ENCODE measurements around the gene ADGRG4.

Gene ADGRG4

DNA sequence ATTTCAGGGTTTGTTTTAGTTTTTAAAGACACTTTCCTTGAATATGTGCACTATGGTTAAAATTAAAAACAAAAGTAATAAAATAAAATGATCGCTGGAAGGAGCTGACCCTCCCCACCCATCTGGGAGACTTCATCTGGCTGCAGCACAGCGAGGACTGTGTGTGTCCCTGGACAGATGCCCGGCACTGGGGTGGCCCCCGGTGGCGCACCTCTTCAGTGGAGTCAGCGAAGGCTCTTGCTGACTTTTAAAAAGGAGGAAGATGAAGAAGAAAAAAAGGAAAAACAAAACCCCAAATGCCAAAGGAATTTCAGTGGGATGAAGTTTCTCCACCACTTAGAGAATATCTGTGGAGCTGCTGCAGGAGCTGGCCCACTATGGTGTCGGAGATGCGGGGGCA is 5.4 kb upstream of the ADGRG4 start:
- DNase-seq (ENCODE audit: low spot score) = no peak

DNA sequence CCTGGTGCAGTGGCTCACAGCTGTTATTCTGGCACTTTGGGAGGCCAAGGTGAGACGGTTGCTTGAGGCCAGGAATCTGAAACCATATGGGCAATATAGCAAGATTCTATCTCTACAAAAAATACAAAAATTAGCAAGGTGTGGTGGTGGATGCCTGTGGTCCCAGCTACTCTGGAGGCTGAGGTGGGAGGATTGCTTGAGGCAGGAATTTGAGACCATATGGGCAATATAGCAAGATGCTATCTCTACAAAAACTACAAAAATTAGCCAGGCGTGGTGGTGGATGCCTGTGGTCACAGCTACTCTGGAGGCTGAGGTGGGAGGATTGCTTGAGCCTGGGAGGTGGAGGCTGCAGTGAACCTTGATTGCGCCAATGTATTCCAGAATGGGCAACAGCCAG is 2.3 kb downstream of the ADGRG4 start:
- DNase-seq (ENCODE audit: low spot score) = no peak

- no peak for DNase-seq (ENCODE audit: low spot score)
Observed at GRCh38 chrX:136304493-136304892, 3.7 kb downstream of the ADGRG4 start.

DNA sequence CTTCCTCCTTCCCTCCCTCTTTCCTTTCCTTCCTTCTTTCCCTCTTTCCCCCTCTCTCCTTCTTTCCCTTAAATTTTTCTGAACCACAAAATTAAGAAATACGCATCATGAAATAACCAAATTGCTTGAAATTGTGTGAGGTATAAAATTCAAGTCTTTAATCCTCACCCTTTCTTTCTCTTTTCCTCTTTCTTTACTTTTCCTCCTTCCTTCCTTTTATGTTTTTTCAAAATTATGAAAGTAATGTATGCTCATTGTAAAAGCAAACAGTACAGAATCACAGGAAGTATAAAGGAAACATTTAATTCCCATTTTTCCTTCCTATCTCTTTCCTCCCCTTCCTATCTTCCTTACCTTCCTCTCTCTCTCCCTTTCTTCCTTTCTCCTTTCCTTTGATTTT is 5.4 kb downstream of the ADGRG4 start:
- DNase-seq (ENCODE audit: low spot score) = no peak

GRCh38 chrX:136307471-136307870 is 6.7 kb downstream of the ADGRG4 start:
- no peak for DNase-seq (ENCODE audit: low spot score)

DNA sequence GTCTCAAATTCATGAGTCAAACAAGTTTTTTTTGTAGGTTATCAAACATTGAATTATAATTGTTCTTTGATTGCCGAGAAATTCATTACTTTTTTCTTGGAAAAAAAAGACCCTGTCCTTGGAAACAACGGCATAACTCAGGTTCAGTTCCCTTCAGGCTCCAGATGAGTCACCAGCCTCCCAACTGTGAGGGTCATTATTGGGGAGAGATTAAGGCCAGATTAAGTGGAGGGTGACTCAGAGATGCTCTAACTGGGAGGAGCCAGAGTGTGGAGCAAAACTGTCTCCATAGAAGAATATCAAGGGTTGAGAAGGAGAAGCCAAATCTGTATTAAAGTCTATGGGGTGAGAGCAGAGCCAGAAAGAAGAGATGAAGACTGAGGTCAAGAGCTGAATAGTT is 9.6 kb downstream of the ADGRG4 start:
- DNase-seq (ENCODE audit: low spot score) = no peak

GRCh38 chrX:136318156-136318555 is 17.4 kb downstream of the ADGRG4 start:
- no peak for DNase-seq (ENCODE audit: low spot score)

DNA sequence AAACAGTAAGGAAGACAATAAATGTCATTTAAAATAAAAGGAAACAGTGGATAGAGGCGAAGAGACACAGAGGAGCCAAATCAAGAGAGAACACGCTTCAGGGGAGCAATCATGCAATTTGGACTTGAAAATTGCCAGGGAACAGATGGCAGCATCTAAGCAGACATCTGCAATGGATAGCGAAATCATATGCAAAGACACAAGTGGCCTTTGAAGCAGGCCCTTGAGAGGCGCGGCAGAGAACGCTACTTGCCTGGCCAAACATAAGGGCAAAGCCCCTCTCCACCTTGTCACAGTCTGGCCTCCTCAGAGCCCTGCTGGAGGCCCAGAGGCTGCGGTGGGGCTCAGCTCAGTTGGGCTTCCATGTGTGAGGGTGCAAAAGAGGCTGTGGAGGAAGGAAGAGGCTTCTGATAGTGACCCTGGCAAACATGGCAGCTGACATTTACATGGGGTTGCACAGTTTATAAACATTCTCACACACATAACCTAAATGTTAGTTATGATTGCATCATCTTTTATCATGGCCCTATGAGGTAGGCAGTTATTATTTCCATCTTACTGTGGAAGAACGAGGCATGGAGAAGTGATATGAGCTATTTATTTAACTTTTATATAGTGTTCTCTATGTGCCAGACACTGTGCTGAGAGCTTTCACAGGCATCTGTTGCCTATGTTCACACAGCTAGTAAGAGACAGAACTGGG is 18.3 kb downstream of the ADGRG4 start:
- peak; percentile 1 for DNase-seq (ENCODE audit: low spot score)

DNA sequence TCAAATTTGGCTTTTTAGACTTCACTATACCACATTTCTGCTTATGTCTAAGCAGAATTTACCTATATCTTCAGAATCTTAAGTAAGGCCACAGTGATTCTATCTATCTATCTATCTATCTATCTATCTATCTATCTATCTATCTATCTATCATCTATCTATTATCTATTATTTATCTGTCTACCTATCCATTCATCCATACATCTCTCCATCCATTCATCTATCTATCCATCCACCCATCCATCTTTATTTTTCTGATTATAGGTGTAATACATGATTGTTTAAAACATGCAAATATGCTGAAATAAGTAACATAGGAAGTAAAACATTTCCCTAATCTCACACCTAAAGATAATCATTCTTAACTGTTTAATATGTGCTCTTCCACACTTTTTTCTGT is 18.8 kb downstream of the ADGRG4 start:
- no peak for DNase-seq (ENCODE audit: low spot score)

GRCh38 chrX:136321532-136321931 is 20.8 kb downstream of the ADGRG4 start:
- DNase-seq (ENCODE audit: low spot score) = no peak

DNA sequence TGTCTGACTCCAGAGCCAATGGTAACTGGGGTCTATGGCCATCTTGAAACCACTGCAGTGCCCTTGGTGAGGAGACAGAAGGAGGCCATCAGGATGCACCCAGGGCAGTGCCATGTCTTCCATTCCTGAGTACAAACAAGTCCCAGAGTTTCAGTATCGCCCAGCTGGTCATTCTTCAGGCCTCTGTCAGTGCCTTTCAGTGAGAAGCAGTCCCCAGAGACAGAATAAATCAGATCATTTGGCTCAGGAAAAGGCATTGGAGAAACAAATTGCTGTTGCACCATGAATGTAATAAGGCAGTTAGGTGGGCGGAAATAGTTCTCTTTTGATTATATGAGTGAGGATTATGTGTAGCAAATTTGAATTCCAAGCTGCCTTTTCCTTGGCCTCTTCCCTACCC is 21.3 kb downstream of the ADGRG4 start:
- no peak for DNase-seq (ENCODE audit: low spot score)

DNA sequence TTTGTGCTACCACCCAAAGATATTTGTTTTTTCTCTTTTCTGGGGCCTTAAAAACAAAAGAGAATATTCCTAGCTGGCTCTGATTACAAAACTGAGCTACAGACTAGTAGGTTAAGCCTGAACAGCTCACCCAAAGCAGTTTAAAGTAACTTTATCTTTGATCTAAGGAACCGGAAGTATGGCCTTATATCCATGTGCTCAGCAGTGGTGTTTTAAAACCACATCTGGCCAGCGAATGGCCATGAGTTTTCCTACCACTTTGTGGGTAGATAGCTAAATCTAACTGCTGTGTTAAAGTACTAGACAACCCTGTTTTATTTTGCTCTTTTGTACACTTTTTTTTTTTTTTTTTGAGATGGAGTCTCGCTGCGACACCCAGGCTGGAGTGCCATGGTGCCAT is 24.6 kb downstream of the ADGRG4 start:
- DNase-seq (ENCODE audit: low spot score) = no peak

DNA sequence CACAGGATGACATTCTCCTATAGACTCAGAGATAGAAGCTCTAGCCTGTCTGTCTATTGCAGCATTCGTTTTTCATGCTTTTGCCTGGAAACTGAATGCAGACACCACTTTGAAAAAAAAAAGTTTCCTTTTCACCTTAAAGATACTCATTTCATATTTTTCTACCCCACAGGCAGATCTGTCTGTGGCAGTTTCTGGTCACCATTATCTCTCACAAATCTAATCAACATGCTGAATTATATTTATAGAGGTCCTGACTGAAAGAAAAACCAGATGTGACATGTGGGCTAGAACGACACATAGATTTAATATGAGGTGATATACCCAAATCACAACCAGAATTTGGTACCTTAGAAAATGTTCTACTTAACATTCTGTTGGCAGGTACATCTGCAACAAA is 28.2 kb downstream of the ADGRG4 start:
- DNase-seq (ENCODE audit: low spot score) = no peak

- DNase-seq (ENCODE audit: low spot score) = no peak
Observed at GRCh38 chrX:136336623-136337022, 35.9 kb downstream of the ADGRG4 start.

DNA sequence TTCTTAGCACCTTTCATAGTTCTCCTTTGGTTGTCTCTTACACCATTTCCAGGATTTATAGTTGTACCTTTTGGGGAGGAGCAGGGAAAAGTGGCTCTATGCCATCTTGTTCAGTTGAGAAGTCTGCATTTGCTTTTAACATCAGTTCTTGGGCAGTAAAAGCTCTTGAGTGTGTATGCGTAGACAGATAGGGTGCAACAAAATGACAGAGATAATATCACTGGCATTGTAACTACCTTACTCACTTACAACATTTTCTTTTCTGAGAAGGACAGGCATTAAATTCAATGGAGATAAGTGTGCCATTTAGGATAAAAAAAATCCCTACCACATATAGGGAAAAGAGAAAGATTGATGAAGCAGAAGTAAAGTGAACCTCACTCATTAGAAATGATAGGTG is 38.9 kb downstream of the ADGRG4 start:
- DNase-seq (ENCODE audit: low spot score) = no peak

- no peak for DNase-seq (ENCODE audit: low spot score)
Observed at GRCh38 chrX:136344320-136344719, 43.6 kb downstream of the ADGRG4 start.

GRCh38 chrX:136346506-136346905 is 45.7 kb downstream of the ADGRG4 start:
- no peak for DNase-seq (ENCODE audit: low spot score)

GRCh38 chrX:136347706-136348105 is 46.9 kb downstream of the ADGRG4 start:
- no peak for DNase-seq (ENCODE audit: low spot score)

DNA sequence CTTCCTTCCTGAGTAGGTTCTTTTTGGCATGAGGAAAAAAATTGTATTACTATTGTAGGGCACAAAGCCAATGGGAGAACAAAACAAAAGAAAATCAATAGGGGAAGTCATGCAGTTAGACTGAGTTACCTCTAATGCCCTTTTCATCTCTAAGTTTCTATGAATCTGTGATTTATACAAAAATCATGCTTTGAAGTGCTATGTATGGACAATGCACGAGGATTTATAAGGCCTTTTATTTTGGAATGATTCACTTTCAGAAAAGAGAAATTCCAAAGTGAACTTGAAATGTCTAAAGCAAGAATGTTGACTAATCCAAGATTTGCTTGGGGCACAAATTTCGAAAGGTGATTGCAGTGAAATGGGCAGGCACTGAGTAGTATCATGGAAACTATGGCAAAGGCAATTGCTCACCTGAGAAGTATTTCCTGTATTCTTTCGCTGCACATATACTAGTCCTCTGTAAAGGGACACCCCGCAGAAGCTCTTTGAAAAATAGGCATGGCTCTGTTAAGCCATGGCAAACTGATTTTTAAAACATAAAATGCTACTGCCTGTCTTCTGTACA is 52.8 kb downstream of the ADGRG4 start:
- no peak for DNase-seq (ENCODE audit: low spot score)

GRCh38 chrX:136354201-136354600 is 53.4 kb downstream of the ADGRG4 start:
- DNase-seq (ENCODE audit: low spot score) = no peak

DNA sequence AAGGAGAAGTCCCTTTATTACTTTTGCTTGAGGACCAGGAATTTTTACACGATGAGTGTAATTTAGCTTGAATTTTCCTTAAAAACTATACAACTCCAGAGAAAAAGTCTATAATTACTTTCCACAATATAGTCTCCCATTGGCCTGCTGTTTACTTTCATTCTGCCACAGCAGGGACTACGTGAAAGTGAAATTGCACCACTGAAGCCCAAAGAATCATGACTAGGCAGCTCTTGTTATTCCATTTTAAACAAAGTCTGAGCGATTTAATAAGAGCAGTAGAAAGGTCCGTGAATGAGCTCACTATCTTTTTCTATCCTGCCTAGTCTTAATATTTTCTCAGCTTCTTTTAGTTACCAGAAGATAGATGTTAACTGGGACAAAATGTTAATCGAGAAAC is 68.6 kb downstream of the ADGRG4 start:
- DNase-seq (ENCODE audit: low spot score) = no peak

- DNase-seq (ENCODE audit: low spot score) = no peak
Observed at GRCh38 chrX:136376713-136377112, 76.0 kb downstream of the ADGRG4 start.

- DNase-seq (ENCODE audit: low spot score) = no peak
Observed at GRCh38 chrX:136380010-136380769, 79.4 kb downstream of the ADGRG4 start.

All from Ammon's horn (tissue), 1 donor.